Spleen (tissue), 7 donors: ENCODE results near the gene INPP4A.

Source experiments
- CTCF ChIP-seq, 11 experiments: fragments of 200-600 bp in 7 of 11; fragments of 450-650 bp in 4 of 11; sonication (generic) in 4 of 11; IDR thresholded peaks in 8 of 11; conservative IDR thresholded peaks in 3 of 11; 1 replicate in 7 of 11; 2 replicates in 4 of 11; pipeline versions ENCODE4 v1.4.0 to v1.8.0; 2016 to 2021; ENCODE audit warnings: antibody characterized with exemption in 11 of 11, inconsistent platforms in 4 of 11, mild to moderate bottlenecking in 1 of 11
- POLR2A ChIP-seq, 3 donors: fragments of 450-650 bp; IDR thresholded peaks; one replicate each; pipeline ENCODE4 v1.5.1; 2017; ENCODE audit warnings: antibody characterized with exemption in 3 of 3, mild to moderate bottlenecking in 1 of 3
- POLR2AphosphoS5 ChIP-seq, 3 donors: sonication (generic); formaldehyde crosslinking; IDR thresholded peaks; one replicate each; pipeline ENCODE4 v1.5.1; 2017; ENCODE audit warnings: antibody characterized with exemption in 3 of 3
- donor health status: DM: no; HTN: no; CAD: no; lungs with moderate emphysema.
- donor health status: DM: no; HTN: no; CAD: no.
- donor health status: DM: no; HTN: no; CAD: no.

- TF ChIP-seq CTCF (IDR thresholded peaks at IDR 0.05 in 8 of 11, conservative IDR thresholded peaks at IDR 0.05 in 3 of 11) (no peak), POLR2A (IDR thresholded peaks at IDR 0.05) (no peak), POLR2AphosphoS5 (IDR thresholded peaks at IDR 0.05) (no peak)
Observed at GRCh38 chr2:98446850-98447249, 2.2 kb downstream of the INPP4A start.
